ENCODE data around the gene USP25.

DNA sequence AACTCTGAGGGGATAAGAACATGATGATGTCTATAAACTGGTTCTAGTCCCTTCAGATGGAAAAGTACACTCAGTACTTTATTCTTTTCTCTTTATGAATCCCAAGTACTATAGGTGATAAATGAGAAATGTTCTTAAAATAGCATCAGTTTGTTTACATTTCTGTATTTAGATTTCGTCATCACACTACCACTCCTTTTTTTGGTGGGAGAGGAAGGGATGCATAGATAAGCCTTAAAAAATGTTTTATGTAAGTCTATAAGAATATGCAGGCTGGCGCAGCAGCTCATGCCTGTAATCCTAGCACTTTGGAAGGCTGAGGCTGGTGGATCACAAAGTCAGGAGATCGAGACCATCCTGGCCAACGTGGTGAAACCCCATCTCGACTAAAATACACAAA, 144.8 kb downstream of the USP25 start:
- TF ChIP-seq, protein P1, sequence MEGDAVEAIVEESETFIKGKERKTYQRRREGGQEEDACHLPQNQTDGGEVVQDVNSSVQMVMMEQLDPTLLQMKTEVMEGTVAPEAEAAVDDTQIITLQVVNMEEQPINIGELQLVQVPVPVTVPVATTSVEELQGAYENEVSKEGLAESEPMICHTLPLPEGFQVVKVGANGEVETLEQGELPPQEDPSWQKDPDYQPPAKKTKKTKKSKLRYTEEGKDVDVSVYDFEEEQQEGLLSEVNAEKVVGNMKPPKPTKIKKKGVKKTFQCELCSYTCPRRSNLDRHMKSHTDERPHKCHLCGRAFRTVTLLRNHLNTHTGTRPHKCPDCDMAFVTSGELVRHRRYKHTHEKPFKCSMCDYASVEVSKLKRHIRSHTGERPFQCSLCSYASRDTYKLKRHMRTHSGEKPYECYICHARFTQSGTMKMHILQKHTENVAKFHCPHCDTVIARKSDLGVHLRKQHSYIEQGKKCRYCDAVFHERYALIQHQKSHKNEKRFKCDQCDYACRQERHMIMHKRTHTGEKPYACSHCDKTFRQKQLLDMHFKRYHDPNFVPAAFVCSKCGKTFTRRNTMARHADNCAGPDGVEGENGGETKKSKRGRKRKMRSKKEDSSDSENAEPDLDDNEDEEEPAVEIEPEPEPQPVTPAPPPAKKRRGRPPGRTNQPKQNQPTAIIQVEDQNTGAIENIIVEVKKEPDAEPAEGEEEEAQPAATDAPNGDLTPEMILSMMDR (IDR thresholded peaks at IDR 0.05): no peak
- TF ChIP-seq ETV6 (CRISPR knock-in tag; IDR thresholded peaks at IDR 0.05): no peak
